ENCODE measurements around the gene PDXDC1.
"Not testable (repeated sequence)": the region's sequence is repeated elsewhere in the genome, so short reads cannot be mapped to it uniquely, and the experiment has no call there.

DNA sequence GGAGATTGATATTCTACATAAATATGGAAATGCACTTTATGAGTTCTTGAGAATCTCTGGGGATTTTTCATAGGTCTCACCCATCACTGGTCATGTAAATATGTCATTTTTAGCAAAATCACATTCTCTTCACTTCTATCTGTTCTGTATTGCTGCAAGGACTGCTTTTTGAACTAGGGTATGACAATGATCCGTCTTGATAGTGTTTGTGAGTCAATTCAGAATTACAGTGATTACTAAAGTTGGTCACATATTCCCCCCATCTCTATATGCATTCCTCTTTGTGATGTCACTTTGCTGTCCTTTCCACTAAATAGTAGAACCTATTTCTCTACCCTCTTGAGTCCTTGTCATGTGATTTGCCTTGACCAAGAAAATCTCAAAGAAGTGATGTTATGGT lies 206.1 kb downstream of the PDXDC1 start:
- TF ChIP-seq, protein P1, sequence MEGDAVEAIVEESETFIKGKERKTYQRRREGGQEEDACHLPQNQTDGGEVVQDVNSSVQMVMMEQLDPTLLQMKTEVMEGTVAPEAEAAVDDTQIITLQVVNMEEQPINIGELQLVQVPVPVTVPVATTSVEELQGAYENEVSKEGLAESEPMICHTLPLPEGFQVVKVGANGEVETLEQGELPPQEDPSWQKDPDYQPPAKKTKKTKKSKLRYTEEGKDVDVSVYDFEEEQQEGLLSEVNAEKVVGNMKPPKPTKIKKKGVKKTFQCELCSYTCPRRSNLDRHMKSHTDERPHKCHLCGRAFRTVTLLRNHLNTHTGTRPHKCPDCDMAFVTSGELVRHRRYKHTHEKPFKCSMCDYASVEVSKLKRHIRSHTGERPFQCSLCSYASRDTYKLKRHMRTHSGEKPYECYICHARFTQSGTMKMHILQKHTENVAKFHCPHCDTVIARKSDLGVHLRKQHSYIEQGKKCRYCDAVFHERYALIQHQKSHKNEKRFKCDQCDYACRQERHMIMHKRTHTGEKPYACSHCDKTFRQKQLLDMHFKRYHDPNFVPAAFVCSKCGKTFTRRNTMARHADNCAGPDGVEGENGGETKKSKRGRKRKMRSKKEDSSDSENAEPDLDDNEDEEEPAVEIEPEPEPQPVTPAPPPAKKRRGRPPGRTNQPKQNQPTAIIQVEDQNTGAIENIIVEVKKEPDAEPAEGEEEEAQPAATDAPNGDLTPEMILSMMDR (IDR thresholded peaks at IDR 0.05; ENCODE audit: insufficient read depth, low read depth, low read length), result not testable (repeated sequence)
- not testable (repeated sequence) for TF ChIP-seq EZH2 (IDR thresholded peaks at IDR 0.05; ENCODE audit: insufficient read depth, low read length)

All from astrocyte (in vitro differentiated cells and primary cell).